Liver (tissue), 3 donors: ENCODE data around the gene TBL1X.

ENCODE experiments used
- EGR1 ChIP-seq, 2 donors: IDR thresholded peaks; 2 replicates each; pipeline ENCODE4 v1.6.1; 2016 to 2018; ENCODE audit warnings: antibody characterized with exemption in 2 of 2, low read depth in 2 of 2
- TAF1 ChIP-seq: conservative IDR thresholded peaks from 2 replicates; pipeline ENCODE4 v1.6.1; 2016; ENCODE audit warnings: antibody characterized with exemption, mild to moderate bottlenecking
- YY1 ChIP-seq: IDR thresholded peaks from 2 replicates; pipeline ENCODE4 v1.6.1; 2016; ENCODE audit warnings: antibody characterized with exemption, mild to moderate bottlenecking
- TF ChIP-seq, protein P1 (sequence below): fragments of 150-350 bp; IDR thresholded peaks from 2 replicates; pipeline ENCODE4 v1.5.1; 2017; ENCODE audit warnings: improper control_type of control experiment, low read depth, low read length; ENCODE audit not compliant: missing input control
- TF ChIP-seq, protein P2 (sequence below): IDR thresholded peaks from 2 replicates; pipeline ENCODE4 v1.6.1; 2016; ENCODE audit warnings: antibody characterized with exemption
- donor health status: healthy.
- donor health status: healthy.

DNA sequence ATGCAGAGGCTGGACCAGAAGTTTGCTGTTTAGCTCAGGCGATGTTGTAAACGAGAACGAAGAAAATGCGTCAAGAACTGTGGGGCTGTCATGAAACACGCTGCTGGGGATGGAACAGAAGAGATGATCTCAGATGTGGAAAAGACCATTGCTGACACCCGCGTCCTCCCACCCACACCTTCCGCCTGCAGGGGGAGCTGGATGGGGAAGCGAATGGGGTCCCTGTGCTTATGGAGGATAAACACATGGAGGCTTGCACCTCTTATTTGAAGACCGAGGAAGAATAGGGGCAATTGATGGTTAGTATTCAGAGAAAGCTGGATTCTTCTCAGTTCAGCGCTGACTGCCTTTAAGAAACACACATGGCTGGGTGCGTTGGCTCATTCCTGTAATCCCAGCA, 236.9 kb downstream of the TBL1X start:
- no peak for TF ChIP-seq EGR1 (IDR thresholded peaks at IDR 0.05; ENCODE audit: low read depth in 2 of 2)
- TF ChIP-seq, protein P1, sequence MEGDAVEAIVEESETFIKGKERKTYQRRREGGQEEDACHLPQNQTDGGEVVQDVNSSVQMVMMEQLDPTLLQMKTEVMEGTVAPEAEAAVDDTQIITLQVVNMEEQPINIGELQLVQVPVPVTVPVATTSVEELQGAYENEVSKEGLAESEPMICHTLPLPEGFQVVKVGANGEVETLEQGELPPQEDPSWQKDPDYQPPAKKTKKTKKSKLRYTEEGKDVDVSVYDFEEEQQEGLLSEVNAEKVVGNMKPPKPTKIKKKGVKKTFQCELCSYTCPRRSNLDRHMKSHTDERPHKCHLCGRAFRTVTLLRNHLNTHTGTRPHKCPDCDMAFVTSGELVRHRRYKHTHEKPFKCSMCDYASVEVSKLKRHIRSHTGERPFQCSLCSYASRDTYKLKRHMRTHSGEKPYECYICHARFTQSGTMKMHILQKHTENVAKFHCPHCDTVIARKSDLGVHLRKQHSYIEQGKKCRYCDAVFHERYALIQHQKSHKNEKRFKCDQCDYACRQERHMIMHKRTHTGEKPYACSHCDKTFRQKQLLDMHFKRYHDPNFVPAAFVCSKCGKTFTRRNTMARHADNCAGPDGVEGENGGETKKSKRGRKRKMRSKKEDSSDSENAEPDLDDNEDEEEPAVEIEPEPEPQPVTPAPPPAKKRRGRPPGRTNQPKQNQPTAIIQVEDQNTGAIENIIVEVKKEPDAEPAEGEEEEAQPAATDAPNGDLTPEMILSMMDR, result no peak
- TF ChIP-seq YY1, result no peak
- TF ChIP-seq, protein P2, sequence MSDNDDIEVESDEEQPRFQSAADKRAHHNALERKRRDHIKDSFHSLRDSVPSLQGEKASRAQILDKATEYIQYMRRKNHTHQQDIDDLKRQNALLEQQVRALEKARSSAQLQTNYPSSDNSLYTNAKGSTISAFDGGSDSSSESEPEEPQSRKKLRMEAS, result no peak
- TF ChIP-seq TAF1, result no peak
